PC-9 (cell line): ENCODE results near the gene SLC9A9. TPM values are rescaled to one million over a fixed set of nuclear protein-coding genes. Genes with fewer than 3 reads are reported as not detected.
"Not testable (repeated sequence)": the region's sequence is repeated elsewhere in the genome, so short reads cannot be mapped to it uniquely, and the experiment has no call there.

ENCODE experiments used
- BruUV-seq: library from RNA; stranded (reverse); fragments of 400-500 nt; replicated peaks from 2 replicates; lab custom pipeline; 2021; lab: Mats Ljungman, UMichigan
- CTCF ChIA-PET: fragments of 300-600 bp; sonication (Branson Sonifier 250); formaldehyde crosslinking; loops from one replicate; lab custom pipeline; 2022; ENCODE audit warnings: antibody characterized with exemption; lab: Charles Lee
- POLR2A ChIA-PET: fragments of 300-600 bp; sonication (Branson Sonifier 250); formaldehyde crosslinking; loops from one replicate; lab custom pipeline; 2022; ENCODE audit warnings: antibody characterized with exemption; ENCODE audit not compliant: unreplicated experiment; lab: Charles Lee
- DNase-seq, 2 experiments: peaks; one replicate each; pipeline versions ENCODE4 v3.0.0 to v3.0.0-alpha.2; 2015 to 2022; ENCODE audit warnings: mixed read lengths in 1 of 2
- H2AFZ ChIP-seq: fragments of 200-600 bp; sonication (generic); 2 replicates; pipeline ENCODE4 v1.8.1; 2017; ENCODE audit warnings: antibody characterized with exemption
- H3F3A ChIP-seq: fragments of 200-600 bp; sonication (generic); 2 replicates; pipeline ENCODE4 v1.8.1; 2017; ENCODE audit warnings: antibody characterized with exemption, mild to moderate bottlenecking, low read depth; ENCODE audit not compliant: insufficient read depth
- H3K27ac ChIP-seq: fragments of 200-600 bp; sonication (generic); 2 replicates; pipeline ENCODE4 v1.6.1; 2016; ENCODE audit warnings: mixed run types
- H3K27me3 ChIP-seq: fragments of 200-600 bp; sonication (generic); 2 replicates; pipeline ENCODE4 v1.6.1; 2016; ENCODE audit warnings: low read depth, mixed run types; ENCODE audit not compliant: insufficient read depth
- H3K36me3 ChIP-seq: fragments of 200-600 bp; sonication (generic); 2 replicates; pipeline ENCODE4 v1.6.1; 2016; ENCODE audit warnings: low read depth, mixed run types
- H3K4me1 ChIP-seq: fragments of 200-600 bp; sonication (generic); replicated peaks from 2 replicates; pipeline ENCODE4 v1.6.1; 2016; ENCODE audit warnings: mixed run types; ENCODE audit not compliant: insufficient read depth
- H3K4me2 ChIP-seq: fragments of 200-600 bp; sonication (generic); 2 replicates; pipeline ENCODE4 v1.6.1; 2017; ENCODE audit warnings: mixed run types
- H3K4me3 ChIP-seq: fragments of 200-600 bp; sonication (generic); 2 replicates; pipeline ENCODE4 v1.6.1; 2016; ENCODE audit warnings: mixed run types
- H3K79me2 ChIP-seq: fragments of 200-600 bp; sonication (generic); 2 replicates; pipeline ENCODE4 v1.6.1; 2017; ENCODE audit warnings: low read depth, mixed run types
- H3K9me2 ChIP-seq: fragments of 200-600 bp; sonication (generic); 2 replicates; pipeline ENCODE4 v1.8.1; 2017; ENCODE audit warnings: mild to moderate bottlenecking; ENCODE audit not compliant: insufficient read depth
- H3K9me3 ChIP-seq: fragments of 200-600 bp; sonication (generic); 2 replicates; pipeline ENCODE4 v1.8.1; 2016; ENCODE audit warnings: low read depth; ENCODE audit not compliant: insufficient read depth
- H4K20me1 ChIP-seq: fragments of 200-600 bp; sonication (generic); 2 replicates; pipeline ENCODE4 v1.8.1; 2017; ENCODE audit not compliant: insufficient read depth
- CTCF ChIP-seq: fragments of 200-600 bp; sonication (generic); conservative IDR thresholded peaks from 2 replicates; pipeline ENCODE4 v1.6.1; 2017; ENCODE audit warnings: mixed run types, antibody characterized with exemption, mild to moderate bottlenecking, moderate library complexity
- EZH2 ChIP-seq: fragments of 200-600 bp; sonication (generic); IDR thresholded peaks from 2 replicates; pipeline ENCODE4 v1.8.0; 2017; ENCODE audit warnings: antibody characterized with exemption, low read depth
- intact Hi-C: fragments of 100-400 bp; cut with micrococcal nuclease; formaldehyde crosslinking; loops from one replicate; pipeline ENCODE4 v1.10.0; 2022; ENCODE audit not compliant: unreplicated experiment
- total RNA-seq: library from RNA; stranded (reverse); gene quantifications from 2 replicates; pipeline ENCODE4 v1.2.3, GENCODE V29; 2021

SLC9A9 gene
- total RNA-seq, 1 experiment from 2014 or later, result 1.7 TPM

- Histone ChIP-seq H3K27ac (no peak overlapping the region), H2AFZ (no peak overlapping the region), H4K20me1 (no peaks in the 10 kb centered on the region), H3K4me1 (no peaks in the 10 kb centered on the region), H3K36me3 (no peaks in the 10 kb centered on the region), H3K9me3 (no peaks in the 10 kb centered on the region), H3K9me2 (no peaks in the 10 kb centered on the region), H3K4me2 (no peak overlapping the region), H3K4me3 (no peak overlapping the region), H3K27me3 (no peaks in the 10 kb centered on the region), H3F3A (no peaks in the 10 kb centered on the region), H3K79me2 (no peaks in the 10 kb centered on the region)
- POLR2A ChIA-PET, result no interaction called here
- intact Hi-C loops, result no loop called here
- CTCF ChIA-PET, result no interaction called here
- no peak for DNase-seq
- BruUV-seq, result no TSS peak
- TF ChIP-seq CTCF (no peak), EZH2 (no peak)
Measured at GRCh38 chr3:143283432-143284128, 564.7 kb downstream of the SLC9A9 start.

- Histone ChIP-seq H3K27me3 (no peaks in the 10 kb centered on the region), H3K9me3 (no peaks in the 10 kb centered on the region), H3K4me3 (no peak overlapping the region), H4K20me1 (no peaks in the 10 kb centered on the region), H3K36me3 (no peaks in the 10 kb centered on the region), H3K9me2 (no peaks in the 10 kb centered on the region), H2AFZ (no peak overlapping the region), H3F3A (no peaks in the 10 kb centered on the region), H3K79me2 (no peaks in the 10 kb centered on the region), H3K27ac (no peak overlapping the region), H3K4me1 (no peaks in the 10 kb centered on the region), H3K4me2 (no peak overlapping the region)
- no TSS peak for BruUV-seq
- TF ChIP-seq CTCF (no peak), EZH2 (no peak)
- DNase-seq, result no peak
- intact Hi-C loops, result no loop called here
- ChIA-PET POLR2A (no interaction called here), CTCF (no interaction called here)
Measured at GRCh38 chr3:143280984-143281383, 567.3 kb downstream of the SLC9A9 start.

- H3K79me2 ChIP-seq, CTCF ChIA-PET, H3F3A ChIP-seq, H3K9me2 ChIP-seq, BruUV-seq, H4K20me1 ChIP-seq, intact Hi-C loops, H3K4me2 ChIP-seq, H3K36me3 ChIP-seq, H3K4me1 ChIP-seq, H2AFZ ChIP-seq, DNase-seq, H3K27ac ChIP-seq, POLR2A ChIA-PET, H3K4me3 ChIP-seq, H3K9me3 ChIP-seq, H3K27me3 ChIP-seq: not testable (repeated sequence)
Measured at GRCh38 chr3:143279567-143279966, 568.7 kb downstream of the SLC9A9 start.

GRCh38 chr3:143278721-143279120 is 569.5 kb downstream of the SLC9A9 start:
- DNase-seq, result no peak
- BruUV-seq, result no TSS peak
- H3K9me2 ChIP-seq, result no peaks in the 10 kb centered on the region
- no peak overlapping the region for H3K4me2 ChIP-seq
- no peaks in the 10 kb centered on the region for H3K9me3 ChIP-seq
- H2AFZ ChIP-seq, result no peak overlapping the region
- POLR2A ChIA-PET, result no interaction called here
- intact Hi-C loops, result no loop called here
- H3K4me1 ChIP-seq, result no peaks in the 10 kb centered on the region
- no peaks in the 10 kb centered on the region for H3F3A ChIP-seq
- no peaks in the 10 kb centered on the region for H3K79me2 ChIP-seq
- no peaks in the 10 kb centered on the region for H3K27me3 ChIP-seq
- H4K20me1 ChIP-seq, result no peaks in the 10 kb centered on the region
- CTCF ChIA-PET, result no interaction called here
- no peak overlapping the region for H3K4me3 ChIP-seq
- TF ChIP-seq EZH2 (no peak), CTCF (no peak)
- H3K36me3 ChIP-seq, result no peaks in the 10 kb centered on the region
- H3K27ac ChIP-seq, result no peak overlapping the region
